GM12801 (cell line): Measurements from ENCODE around the gene SRMS.

Experiments
- TF ChIP-seq, protein P1 (sequence below): IDR thresholded peaks from one replicate; pipeline ENCODE4 v1.5.1; 2011; ENCODE audit warnings: control low read depth; ENCODE audit not compliant: insufficient read length; ENCODE audit errors: extremely low read depth

SRMS gene

DNA sequence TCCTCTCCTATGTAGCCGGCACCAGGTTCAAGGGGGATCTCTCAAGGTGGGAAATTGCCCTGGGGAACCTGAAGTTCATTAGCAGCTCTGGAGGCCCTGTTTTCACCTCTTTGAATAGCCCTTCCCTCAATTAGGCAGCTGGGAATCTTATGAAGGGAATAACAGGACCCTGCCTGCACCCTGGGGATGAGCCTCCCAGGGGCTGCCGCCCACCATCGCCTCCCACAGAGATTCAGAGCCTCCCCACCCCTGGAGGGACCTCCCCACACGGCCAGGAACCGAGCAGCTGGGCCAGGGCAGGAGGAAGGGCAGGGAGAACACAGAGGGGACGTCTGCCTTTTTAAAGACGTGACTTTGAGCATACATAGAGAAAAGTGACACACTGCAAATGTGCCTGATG, 44.0 kb downstream of the SRMS start:
- TF ChIP-seq, protein P1, sequence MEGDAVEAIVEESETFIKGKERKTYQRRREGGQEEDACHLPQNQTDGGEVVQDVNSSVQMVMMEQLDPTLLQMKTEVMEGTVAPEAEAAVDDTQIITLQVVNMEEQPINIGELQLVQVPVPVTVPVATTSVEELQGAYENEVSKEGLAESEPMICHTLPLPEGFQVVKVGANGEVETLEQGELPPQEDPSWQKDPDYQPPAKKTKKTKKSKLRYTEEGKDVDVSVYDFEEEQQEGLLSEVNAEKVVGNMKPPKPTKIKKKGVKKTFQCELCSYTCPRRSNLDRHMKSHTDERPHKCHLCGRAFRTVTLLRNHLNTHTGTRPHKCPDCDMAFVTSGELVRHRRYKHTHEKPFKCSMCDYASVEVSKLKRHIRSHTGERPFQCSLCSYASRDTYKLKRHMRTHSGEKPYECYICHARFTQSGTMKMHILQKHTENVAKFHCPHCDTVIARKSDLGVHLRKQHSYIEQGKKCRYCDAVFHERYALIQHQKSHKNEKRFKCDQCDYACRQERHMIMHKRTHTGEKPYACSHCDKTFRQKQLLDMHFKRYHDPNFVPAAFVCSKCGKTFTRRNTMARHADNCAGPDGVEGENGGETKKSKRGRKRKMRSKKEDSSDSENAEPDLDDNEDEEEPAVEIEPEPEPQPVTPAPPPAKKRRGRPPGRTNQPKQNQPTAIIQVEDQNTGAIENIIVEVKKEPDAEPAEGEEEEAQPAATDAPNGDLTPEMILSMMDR: no peak

DNA sequence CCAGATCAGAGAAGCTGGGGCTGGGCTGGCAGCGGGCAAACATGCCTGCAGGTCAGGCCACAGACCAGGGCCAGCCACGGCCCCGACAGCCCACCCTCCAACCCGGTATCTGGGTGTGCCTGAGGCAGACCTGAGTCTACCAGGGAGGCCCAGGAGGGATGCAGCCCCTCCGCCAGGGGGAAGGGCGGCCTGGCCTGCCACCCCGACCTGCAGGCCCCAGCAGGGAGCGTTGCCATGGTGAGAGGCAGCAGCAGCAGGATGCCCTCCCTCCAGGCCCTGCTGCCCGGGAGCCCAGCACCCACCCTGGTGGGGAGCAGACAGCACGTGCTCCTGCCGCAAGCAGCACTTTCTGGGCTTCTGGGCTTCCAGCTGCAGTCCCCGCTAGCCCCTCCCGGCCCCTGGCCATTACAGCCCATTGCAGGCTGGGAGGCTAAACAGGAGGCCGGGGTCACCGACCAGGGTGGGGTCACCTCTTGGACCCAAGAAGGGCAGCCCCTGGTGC, 44.8 kb downstream of the SRMS start:
- TF ChIP-seq, protein P1: no peak

DNA sequence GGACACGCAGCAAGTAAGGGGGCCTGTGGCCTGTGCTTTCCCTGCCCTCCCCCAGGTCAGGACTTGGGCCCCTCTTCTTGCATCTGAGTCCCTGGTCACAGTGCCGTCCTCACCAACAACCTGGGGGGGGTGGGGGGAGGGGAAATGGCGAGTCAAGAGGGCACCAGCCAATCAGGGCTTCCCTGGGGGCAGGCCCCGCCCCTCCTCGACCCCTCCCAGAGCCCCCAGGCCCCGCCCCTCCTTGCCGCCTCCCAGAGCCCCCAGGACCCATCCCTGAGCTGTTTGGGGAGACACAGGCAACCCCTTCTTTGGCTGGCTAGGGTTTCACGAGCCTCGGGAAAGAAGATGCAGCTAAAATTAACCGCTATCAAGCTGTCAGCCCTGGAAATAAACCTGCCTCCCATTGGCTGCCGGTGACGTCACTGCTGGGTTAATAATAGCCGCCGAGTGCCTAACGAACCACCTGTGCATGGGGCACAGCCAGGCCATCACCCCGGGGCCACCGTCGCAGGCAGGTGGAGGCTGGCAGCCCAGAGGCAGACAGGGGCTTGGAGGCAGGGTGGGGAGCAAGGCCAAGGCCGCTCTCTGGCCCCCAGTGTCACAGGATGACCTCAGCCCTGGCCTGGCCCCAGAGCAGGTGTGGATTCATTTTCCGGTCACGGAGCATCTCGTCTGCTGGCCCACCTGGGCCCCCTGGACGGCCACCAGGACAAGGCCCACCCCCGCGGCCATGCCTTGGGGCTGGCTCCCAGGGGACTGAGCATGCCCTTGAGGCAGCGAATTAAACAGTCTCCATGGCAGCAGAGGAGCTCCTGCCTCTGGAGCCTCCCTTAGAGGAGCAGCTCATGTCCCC, 45.5 kb downstream of the SRMS start:
- TF ChIP-seq, protein P1: no peak

DNA sequence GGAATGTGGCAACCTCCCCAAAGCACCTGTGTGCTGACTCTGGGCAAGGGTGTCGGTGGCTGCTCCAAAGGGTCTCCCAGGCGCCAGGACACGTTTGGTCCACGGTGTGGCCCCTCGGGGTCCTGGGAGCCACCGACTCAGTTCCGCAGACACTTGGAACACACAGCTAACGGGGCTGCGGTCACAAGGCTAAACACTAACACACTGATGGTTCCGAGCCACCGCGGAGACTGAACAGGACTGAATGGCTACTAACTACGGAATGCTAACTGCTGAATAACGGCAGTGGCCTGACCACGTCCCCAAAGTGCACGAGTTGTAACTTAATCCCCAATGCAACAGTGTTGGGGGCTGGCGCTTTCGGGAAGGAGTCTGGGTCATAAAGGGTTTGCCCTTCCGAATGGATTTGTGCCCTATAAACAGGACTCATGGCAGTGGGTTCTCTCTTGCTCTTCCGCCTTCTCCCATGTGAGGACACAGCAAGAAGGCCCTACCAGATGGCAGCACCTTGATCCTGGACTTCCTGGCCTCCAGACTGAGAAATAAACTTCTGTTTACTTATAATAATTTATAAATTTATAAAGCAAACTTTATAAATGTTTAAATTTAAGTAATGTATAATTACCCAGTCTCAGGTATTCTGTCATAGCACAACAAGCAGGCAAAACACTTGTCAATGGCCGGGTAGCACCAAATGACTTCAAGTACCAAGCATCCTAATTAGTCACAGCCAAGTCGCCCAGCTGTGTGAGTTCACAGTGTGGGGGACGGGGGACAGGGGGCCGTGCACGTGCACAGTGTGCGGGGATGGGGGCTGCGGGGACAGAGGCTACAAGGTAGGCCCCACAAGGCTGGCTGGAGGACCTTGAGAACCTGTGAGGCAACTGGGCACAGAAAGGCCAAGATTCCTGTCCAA, 46.4 kb downstream of the SRMS start:
- TF ChIP-seq, protein P1: no peak

DNA sequence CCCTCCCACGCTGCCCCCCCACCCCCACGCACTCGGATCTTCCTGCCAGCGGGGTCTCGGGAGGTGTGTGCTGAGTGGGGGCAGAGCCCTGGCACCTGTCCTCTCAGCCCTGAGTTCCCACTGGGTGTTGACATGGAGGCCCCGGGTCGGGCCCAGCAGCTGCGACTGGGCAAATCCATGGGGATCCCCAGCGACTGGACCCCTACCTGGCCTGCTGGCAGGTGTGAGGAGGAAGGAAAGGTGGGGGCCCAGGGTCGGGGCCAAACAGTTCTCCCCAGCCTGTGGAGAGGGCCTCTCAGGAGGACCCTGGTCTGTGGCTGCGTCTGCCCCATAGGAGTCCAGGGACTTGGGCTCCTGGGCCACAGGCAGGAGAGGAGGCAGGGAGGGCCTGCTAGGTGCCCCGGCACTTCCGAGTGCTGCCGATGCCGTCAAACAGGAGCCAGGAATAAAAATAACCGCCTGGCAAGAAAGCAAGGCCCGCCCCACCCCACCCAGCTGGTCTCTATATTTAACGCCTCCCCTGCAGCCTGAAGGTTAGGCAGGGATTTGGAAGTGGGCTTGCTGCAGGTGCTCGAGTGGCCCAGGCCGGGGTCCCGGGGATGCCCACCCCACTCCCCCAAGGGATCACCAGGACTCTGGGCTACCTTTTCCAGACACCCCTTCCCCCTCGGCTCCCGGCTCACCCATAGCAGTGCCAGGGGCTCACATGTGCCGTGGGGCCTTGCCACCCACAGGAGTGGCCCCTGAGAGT, 47.2 kb downstream of the SRMS start:
- TF ChIP-seq, protein P1: no peak

DNA sequence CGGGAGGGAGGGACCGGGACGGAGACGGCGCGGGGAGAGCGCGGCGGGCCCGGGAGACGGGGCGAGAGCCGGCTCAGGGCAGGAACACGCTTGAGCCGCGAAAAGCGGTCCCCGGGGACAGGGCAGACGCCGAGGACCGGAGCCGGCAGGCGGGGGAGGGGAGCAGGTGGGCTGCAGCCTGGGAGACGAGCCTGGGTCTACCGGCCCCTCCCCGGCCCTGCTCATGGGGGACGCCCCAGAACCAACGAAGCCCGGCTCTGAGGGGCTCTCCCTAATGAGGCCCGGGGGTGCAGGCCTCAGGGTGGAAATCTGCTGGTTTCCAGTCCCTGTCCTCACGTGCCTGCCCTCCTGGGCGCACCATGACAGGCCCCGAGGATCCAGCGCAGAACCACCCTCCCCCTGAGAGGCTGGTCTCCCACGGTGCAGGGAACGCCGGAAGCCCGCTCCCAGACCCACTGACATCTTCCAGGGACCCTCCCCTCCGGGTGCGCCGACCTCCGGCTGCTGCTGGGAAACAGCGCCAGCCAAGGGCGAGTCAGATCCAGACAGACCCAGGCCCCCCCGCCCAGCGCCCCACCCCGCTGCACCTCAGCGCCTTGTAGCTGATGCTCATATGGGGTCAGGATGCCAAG, 48.1 kb downstream of the SRMS start:
- TF ChIP-seq, protein P1: no peak
